HS-5 (cell line): Measurements from ENCODE around the gene NCAM1.

Experiments used
- DNase-seq: peaks from one replicate; pipeline ENCODE4 v3.0.0-alpha.2; 2012; ENCODE audit warnings: low read depth

The NCAM1 gene

DNA sequence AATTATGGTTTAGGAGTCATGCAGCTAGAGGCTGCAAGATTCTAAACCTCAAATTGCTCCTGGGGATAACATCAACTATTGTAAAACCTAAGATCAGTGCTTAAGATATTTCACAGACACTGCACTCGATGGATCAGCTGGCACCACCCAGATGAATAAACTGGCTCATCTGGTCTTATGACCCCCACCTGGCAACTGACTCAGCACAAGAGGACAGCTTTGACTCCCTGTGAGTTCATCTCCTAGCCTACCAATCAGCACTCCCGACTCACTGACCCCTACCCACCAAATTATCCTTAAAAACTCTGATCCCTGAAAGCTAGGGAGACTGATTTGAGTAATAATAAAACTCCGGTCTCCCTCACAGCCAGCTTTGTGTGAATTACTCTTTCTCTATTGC, 352.4 kb downstream of the NCAM1 start:
- DNase-seq: no peak

- DNase-seq: no peak
Measured at GRCh38 chr11:113314065-113314388, 352.8 kb downstream of the NCAM1 start.

DNA sequence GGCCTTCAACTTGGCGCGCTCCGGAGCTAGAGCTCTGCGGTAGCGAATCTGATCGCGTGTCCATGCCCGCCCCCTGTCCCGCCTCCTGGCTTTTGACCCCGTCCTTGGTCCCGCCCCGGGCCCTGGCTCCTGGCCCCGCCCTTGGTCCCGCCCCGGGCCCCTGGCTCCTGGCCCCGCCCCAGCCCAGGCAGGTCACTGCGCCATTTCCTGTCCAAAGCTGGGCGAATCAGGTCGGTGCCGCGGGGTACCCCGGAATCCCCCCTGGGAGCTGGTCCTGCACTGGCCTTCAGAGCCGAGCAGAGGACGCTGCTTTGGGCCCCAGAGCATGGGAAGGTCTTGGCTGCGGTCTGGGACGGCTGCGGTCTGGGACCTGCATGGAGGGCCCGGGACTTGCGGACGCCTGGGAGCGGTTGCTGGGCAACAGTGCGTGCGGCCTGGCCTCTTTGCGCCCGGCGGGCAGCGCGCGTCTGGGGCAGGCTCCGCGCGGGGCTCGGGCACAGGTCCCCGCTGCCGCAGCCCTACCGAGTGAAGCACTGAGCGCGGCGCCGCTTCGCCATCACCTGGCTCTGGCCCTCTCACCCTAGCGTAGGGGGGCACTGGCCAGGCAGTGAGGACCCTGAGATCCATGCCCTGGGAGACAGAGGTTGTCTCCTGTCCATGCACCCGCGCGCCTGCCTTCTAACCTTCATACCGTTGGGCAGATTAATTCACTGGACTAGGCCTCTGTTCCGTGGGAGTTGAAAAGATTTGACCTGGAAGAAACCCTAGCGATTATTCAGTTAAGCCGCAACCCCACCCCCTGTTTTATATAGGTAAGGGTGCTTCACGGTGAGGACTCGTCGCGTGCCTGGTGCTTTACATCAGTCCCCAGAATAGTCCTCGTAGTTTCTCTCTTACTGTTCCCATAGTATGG, 353.4 kb downstream of the NCAM1 start, which contains the start of gene TTC12:
TSS of gene TTC12 (plus strand) at position 195 of the 913 bp plus-strand sequence. CDS start 1,675 bp downstream, outside the sequence.
- DNase-seq: peak; percentile 68

DNA sequence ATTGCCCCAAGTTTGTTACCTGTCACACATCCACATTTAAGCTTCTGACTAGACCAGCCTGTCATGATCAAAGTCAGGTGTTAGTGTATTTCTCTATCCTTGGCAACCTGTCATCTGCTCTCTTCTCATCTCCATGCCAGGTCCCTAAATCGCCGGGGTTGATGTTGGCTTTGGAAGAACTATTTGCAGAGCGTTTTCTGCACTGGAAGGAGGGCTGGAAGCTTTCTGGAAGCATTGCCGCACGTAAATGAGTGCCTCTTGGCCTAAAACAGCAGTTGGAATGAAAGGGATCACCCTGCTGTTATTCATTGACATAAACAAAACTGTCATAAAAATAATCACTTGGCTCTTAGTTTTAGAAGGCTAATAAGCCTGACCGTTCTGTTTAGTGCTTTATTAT, 354.6 kb downstream of the NCAM1 start:
- no peak for DNase-seq

- no peak for DNase-seq
Measured at GRCh38 chr11:113316256-113316655, 355.0 kb downstream of the NCAM1 start.

GRCh38 chr11:113317339-113317738, 356.1 kb downstream of the NCAM1 start:
- no peak for DNase-seq

DNA sequence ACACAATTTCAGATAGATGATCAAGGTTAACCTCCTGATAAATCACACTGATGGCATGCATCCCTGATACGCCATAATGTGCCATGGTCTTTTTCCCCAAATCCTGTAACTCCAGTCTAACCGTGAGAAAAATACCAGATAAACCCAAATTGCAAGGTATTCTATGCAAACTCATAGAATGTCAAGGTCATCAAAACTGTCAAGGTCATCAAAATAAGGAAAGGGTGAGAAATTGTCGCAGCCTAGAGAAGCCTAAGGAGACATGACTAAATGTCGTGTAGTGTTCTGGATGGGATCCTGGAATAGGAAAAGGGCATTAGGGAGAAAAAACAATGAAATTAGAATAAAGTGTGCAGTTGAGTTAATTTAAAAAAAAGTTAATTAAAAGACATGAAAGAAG, 357.9 kb downstream of the NCAM1 start:
- DNase-seq: no peak

DNA sequence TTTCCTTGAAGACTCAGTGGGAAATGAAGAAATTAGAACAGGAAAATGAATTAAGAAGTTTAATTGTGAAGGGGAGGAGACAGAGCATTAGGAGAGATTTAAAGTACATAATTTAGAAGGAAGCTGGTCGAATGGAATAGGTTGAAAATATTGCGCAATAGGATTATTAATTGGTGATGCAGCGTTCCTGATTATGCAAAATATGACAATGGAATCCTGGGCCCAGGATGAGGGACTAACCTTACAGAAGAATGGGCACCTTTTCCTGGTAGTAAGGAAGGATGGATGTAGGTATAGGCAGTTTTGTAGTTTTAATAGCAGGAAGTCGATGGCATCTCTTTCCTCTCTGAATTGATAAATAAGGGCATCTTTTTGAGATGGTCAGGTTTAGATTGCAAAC, 360.9 kb downstream of the NCAM1 start:
- DNase-seq: no peak

DNA sequence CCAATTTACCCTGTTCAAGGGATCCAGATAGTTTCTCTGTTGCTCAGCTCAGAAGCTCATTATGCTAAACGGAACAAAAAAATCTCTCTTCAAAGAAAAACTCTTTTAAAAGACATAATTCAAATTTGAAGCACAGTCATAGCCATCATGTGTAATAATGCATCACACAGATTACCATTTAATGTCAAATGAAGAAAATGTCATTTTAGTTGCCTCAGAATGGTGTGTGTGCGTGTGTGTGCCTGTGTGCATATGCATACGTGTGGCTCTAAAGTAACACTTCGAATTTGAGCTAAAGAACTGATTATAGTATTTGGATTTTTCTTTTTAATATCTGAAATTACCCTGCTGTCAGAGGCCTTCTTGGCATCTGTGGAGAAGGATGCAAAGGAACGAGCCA, 363.0 kb downstream of the NCAM1 start:
- no peak for DNase-seq
